ENCODE results near the gene AKR7A2.
"Not testable (repeated sequence)": the region's sequence is repeated elsewhere in the genome, so short reads cannot be mapped to it uniquely, and the experiment has no call there.

Gene AKR7A2

DNA sequence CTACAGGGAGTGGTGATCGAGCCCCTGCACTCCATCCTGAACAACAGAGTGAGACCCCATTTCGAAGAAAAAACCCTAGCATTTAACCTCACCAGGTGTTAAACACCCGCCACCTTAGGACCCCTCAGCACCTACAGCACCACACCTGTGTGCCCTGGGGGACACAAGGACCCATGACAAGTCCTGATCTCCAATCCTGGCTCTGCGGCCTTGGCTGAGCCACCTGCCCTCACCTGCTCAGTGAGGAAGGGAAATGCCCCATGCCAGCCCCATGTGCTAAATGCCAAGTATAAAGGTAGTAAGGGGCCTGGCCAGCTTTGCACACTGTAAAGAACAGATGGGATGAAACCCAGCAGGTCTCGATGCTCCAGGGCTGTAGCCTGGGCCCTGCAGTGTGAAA lies 49.2 kb downstream of the AKR7A2 start:
- no peak overlapping the region for H3K4me3 Mint-ChIP-seq
- peaks cover 11% of the 10 kb centered on the region for H3K4me1 Mint-ChIP-seq
- no peak overlapping the region for H3K27ac Mint-ChIP-seq
- peaks cover 13% of the 10 kb centered on the region for H3K36me3 Mint-ChIP-seq (ENCODE audit: low read depth)
- TF ChIP-seq, protein P1, sequence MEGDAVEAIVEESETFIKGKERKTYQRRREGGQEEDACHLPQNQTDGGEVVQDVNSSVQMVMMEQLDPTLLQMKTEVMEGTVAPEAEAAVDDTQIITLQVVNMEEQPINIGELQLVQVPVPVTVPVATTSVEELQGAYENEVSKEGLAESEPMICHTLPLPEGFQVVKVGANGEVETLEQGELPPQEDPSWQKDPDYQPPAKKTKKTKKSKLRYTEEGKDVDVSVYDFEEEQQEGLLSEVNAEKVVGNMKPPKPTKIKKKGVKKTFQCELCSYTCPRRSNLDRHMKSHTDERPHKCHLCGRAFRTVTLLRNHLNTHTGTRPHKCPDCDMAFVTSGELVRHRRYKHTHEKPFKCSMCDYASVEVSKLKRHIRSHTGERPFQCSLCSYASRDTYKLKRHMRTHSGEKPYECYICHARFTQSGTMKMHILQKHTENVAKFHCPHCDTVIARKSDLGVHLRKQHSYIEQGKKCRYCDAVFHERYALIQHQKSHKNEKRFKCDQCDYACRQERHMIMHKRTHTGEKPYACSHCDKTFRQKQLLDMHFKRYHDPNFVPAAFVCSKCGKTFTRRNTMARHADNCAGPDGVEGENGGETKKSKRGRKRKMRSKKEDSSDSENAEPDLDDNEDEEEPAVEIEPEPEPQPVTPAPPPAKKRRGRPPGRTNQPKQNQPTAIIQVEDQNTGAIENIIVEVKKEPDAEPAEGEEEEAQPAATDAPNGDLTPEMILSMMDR (IDR thresholded peaks at IDR 0.05; ENCODE audit: unreplicated experiment in 3 of 3): no peak
- H3K9me3 Mint-ChIP-seq: no peaks in the 10 kb centered on the region
- no peaks in the 10 kb centered on the region for H3K27me3 Mint-ChIP-seq (ENCODE audit: low read depth)

DNA sequence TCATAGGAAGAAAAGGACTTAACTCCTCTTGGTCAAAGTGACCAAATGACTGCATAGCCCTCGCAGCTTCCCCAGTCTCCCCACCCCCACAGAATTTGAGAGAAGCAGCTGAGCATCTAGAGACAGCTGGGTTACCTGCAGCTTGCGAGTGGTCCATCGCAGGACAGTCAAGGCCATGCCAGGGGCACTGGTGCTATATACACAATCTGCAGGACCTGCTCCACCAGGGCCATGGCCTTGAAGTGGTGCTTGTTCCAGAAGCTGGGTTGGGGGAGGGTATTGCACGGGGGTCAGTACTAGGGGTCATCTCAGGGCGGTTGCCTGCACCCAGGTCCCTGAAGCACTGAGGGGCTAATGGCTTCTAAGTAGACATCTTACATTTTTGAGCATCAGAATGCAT lies 49.9 kb downstream of the AKR7A2 start:
- no peak overlapping the region for H3K27ac Mint-ChIP-seq

DNA sequence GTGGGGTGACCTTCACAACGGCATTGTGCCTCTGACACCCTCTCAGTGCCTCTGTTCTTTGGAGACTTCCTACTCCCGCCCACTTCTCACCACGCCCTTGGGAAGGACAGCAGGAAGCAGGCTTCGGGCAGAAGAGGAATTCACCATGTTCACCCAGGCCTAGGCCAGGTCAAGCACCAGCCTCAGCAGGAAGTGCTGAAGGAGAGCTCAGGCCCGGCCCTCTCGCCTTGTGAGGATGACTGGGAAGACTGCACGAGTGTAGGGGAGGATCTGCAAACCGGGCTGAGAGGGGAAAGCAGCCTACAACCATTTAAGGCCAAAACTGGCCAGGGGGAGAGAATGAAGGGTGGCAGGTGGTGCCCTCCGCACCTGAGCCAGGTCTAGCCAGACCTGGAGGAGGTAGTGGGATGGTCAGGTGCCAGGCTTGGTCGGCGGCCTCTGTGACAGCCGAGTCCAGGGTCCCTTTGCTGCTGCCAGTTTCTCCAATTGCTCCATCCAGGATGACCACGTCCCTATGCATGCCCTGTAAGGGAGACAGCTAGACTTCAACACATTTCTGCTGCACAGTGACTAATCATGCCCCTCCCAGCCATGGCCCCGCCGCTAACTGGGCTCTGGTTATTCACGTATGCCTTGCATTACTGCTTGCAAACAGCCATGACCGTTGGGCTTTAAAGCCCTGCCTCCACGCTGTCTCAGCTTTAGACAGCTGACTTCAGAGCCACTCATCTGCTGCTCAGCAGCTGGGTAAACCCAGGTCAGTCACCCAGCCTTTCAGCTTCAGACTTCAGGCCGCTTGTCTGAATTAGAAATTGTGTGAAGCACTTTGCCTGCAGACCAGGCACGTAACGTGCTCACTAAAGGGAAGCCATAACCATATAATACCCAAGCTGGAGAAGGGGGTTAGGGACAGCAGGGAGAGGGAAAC lies 51.5 kb downstream of the AKR7A2 start:
- H3K4me1 Mint-ChIP-seq: peaks cover 11% of the 10 kb centered on the region

More for the DNA sequence above, 49.9 kb downstream of the AKR7A2 start:
- Mint-ChIP-seq H3K27me3 (ENCODE audit: low read depth) (no peaks in the 10 kb centered on the region), H3K4me1 (peaks cover 11% of the 10 kb centered on the region), H3K4me3 (no peak overlapping the region), H3K9me3 (no peaks in the 10 kb centered on the region), H3K36me3 (ENCODE audit: low read depth) (peaks cover 18% of the 10 kb centered on the region)
- TF ChIP-seq, protein P1 (IDR thresholded peaks at IDR 0.05; ENCODE audit: unreplicated experiment in 3 of 3): no peak

DNA sequence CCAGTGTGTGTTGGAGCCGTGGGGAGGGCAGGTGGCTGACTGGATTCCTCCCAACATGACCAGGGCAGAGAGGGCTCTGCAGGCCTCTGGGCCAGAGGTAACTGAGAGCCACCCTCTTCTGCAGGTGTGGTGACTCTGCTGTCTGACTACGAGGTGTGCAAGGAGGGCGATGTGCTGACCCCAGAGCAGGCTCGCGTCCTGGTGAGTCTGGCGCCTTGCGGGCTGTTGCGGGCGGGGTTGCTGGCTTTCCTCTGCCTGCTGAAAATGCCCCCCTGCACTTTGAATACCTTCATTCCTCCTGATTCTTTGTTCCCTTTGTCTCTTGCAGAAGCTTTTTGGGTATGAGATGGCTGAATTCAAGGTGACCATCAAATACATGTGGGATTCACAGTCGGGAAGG lies 53.6 kb downstream of the AKR7A2 start:
- peaks cover 14% of the 10 kb centered on the region for H3K4me1 Mint-ChIP-seq
- no peak overlapping the region for H3K27ac Mint-ChIP-seq
- TF ChIP-seq, protein P1 (IDR thresholded peaks at IDR 0.05; ENCODE audit: unreplicated experiment in 3 of 3): no peak
- H3K27me3 Mint-ChIP-seq (ENCODE audit: low read depth): no peaks in the 10 kb centered on the region
- peaks cover 19% of the 10 kb centered on the region for H3K36me3 Mint-ChIP-seq (ENCODE audit: low read depth)
- H3K4me3 Mint-ChIP-seq: no peak overlapping the region
- no peaks in the 10 kb centered on the region for H3K9me3 Mint-ChIP-seq

More for the DNA sequence above, 51.5 kb downstream of the AKR7A2 start:
- H3K27me3 Mint-ChIP-seq (ENCODE audit: low read depth): no peaks in the 10 kb centered on the region
- H3K27ac Mint-ChIP-seq: peak overlapping the region in 2 of 3 experiments; percentile 55 to 58
- TF ChIP-seq, protein P1 (IDR thresholded peaks at IDR 0.05; ENCODE audit: unreplicated experiment in 3 of 3): no peak
- peaks cover 19% of the 10 kb centered on the region for H3K36me3 Mint-ChIP-seq (ENCODE audit: low read depth)
- no peaks in the 10 kb centered on the region for H3K9me3 Mint-ChIP-seq
- no peak overlapping the region for H3K4me3 Mint-ChIP-seq

DNA sequence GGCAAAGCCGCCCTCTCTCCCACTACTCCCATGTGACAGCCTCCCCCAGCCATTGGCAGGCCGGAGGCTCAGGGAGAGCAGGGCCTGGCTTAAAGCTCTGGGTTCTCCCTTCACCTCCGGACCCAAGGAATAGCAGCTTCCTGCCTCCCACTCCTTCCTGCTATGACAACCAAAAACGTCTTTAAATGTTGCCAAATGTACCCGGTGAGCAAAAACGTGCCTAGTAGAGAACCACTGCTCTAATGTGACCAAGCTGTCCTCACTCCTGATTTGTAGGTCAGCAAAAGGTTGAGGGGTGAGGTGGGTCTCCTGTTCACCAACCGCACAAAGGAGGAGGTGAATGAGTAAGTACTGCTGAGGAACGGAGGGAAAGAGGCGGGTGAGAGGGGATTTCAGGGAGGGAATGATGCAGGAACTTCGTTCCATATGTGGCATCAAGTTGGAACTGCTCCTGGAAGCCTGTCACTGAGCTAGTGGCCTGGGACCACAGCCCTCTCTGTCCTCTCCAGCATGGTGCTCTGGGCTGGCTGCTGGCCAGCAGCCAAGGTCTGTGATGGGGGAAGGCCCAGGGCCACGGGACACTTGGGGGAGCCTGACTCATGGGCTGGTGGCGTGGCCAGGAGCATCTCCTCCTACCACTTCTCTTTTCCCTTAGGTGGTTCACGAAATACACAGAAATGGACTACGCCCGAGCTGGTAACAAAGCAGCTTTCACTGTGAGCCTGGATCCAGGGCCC lies 54.6 kb downstream of the AKR7A2 start:
- Mint-ChIP-seq H3K27ac (peak overlapping the region in 1 of 3 experiments; percentile 59), H3K4me1 (peaks cover 21% of the 10 kb centered on the region), H3K27me3 (ENCODE audit: low read depth) (no peaks in the 10 kb centered on the region), H3K36me3 (ENCODE audit: low read depth) (peaks cover 19% of the 10 kb centered on the region), H3K4me3 (peak overlapping the region in 1 of 3 experiments; percentile 45), H3K9me3 (no peaks in the 10 kb centered on the region)
- TF ChIP-seq, protein P1 (IDR thresholded peaks at IDR 0.05; ENCODE audit: unreplicated experiment in 3 of 3): no peak

DNA sequence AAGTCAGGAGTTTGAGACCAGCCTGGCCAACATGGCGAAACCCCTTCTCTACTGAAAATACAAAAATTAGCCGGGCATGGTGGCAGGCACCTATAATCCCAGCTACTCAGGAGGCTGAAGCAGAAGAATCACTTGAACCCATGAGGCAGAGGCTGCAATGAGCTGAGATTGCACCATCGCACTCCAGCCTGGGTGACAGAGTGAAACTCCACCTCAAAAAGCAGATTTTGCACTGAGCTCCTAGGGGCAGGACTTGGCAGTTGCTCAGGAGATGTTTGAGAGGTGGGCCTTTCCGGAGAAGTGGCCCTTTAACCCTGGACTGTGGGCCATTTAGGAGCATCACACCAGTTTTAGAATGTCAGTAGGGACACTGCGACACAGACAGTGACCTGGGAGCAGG lies 55.6 kb downstream of the AKR7A2 start:
- H3K4me1 Mint-ChIP-seq: peaks cover 22% of the 10 kb centered on the region
- not testable (repeated sequence) for H3K27me3 Mint-ChIP-seq (ENCODE audit: low read depth); H3K4me3 Mint-ChIP-seq

More for the DNA sequence above, 55.6 kb downstream of the AKR7A2 start:
- peaks cover 19% of the 10 kb centered on the region for H3K36me3 Mint-ChIP-seq (ENCODE audit: low read depth)
- H3K9me3 Mint-ChIP-seq, H3K27ac Mint-ChIP-seq: not testable (repeated sequence)
